ENCODE measurements around the gene PAK4.
"Not testable (repeated sequence)": the region's sequence is repeated elsewhere in the genome, so short reads cannot be mapped to it uniquely, and the experiment has no call there.

PAK4 gene

DNA sequence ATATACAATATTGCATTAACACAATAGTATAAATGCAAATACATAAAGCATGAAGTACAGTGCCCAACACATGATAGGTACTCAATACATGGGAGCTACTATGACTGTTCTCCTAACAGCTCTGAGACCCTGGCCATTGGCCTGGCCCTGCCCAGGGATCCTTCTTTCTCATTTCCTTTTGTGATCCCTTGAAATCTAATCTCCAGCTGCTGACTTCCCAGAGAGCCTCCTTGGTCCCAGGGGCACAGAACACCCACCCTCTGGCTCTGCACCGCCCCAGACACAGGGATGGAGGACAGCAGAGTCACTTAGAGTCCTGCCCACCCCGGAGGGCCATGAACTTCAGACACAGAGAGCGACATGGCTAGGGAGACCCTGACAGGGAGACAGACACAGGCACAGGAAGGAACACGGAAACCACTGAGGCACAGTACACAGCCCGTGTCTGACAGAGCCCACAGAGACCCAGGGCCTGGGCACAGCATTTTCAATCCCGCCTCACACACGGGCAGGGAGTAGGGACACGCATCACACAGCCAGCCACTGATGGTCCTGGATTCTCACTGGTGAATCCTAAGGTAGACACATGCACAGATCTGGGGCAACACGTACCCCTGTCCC is 82.7 kb downstream of the PAK4 start:
- TF ChIP-seq ZNF274 (IDR thresholded peaks at IDR 0.05; ENCODE audit: low read depth, low read length) = no peak
- H3K4me3 ChIP-seq (ENCODE audit: low read length) = no peak overlapping the region

- TF ChIP-seq ZNF274 (IDR thresholded peaks at IDR 0.05; ENCODE audit: low read depth, low read length) = no peak
- no peak overlapping the region for H3K4me3 ChIP-seq (ENCODE audit: low read length)
These were observed 83.6 kb downstream of the PAK4 start for GRCh38 chr19:39209196-39209595.

DNA sequence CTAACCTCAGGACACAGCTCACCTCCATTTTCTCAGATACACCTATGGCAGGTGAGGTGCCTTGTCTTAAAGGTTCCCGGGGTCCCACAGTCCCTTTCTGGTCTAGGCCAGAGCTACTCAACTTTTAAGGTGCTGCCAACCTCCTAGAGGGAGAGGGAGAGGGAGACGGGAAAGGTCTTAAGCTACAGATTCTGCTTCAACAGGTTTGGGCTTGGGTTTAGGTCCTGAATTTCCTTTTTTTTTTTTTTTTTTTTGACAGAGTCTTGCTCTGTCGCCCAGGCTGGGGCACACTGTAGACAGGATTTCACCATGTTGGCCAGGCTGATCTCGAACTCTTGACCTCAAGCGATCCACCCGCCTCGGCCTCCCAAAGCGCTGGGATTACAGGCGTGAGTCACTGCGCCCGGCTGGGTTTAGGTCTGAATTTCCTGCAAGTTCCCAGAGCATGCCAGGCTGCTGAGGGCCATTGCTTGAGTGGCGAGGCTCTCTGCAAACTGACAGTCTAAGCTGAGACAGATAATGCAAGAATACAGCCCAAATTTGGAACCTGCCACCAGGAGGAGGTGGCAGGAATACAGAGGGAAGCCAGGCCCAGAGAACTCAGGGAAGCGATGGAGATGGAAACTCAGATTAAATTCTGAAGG is 86.3 kb downstream of the PAK4 start:
- H3K4me3 ChIP-seq (ENCODE audit: low read length) = no peak overlapping the region
- no peak for TF ChIP-seq ZNF274 (IDR thresholded peaks at IDR 0.05; ENCODE audit: low read depth, low read length)

DNA sequence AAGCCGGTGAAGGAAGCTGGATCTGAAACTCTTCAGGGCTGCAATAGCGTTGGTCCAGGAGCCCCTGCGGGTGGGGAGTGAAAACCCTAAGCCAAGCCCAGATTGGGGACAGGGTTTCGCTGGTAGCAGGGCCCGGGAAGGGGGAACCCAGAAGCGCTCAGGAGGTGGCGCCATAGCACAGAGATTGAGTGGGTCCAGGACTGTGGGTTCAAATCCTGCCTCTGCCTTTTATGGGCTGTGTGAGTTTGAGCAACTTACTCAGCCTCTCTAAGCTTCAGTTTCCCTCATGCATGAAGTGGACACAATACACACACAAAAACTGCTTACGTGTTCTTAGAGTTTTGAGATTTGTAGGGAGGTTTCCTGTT is 86.8 kb downstream of the PAK4 start:
- H3K4me3 ChIP-seq (ENCODE audit: low read length) = no peak overlapping the region
- TF ChIP-seq ZNF274 (IDR thresholded peaks at IDR 0.05; ENCODE audit: low read depth, low read length) = no peak

GRCh38 chr19:39215323-39215722 is 89.7 kb downstream of the PAK4 start:
- H3K4me3 ChIP-seq (ENCODE audit: low read length) = not testable (repeated sequence)

DNA sequence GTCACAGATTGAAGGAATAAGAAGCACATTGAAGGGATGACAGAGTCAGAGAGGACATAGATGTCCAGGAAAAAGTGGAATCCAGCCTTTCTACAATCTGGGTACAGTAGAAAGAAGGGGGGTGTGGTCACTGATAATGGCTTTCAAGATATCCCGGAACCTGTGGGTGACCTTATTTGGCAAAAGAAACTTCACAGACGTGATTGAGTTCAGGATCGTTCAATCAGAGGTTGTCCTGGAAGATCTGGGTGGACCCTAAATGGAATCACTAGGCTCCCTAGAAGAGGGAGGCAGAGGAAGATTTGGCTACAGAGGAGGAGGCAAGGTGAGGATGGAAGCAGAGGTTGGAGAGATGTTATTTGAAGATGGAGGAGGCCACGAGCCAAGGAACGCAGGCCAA is 91.5 kb downstream of the PAK4 start:
- no peak overlapping the region for H3K4me3 ChIP-seq (ENCODE audit: low read length)
- no peak for TF ChIP-seq ZNF274 (IDR thresholded peaks at IDR 0.05; ENCODE audit: low read depth, low read length)

GRCh38 chr19:39218230-39219007 is 92.8 kb downstream of the PAK4 start:
- H3K4me3 ChIP-seq (ENCODE audit: low read length) = no peak overlapping the region
- no peak for TF ChIP-seq ZNF274 (IDR thresholded peaks at IDR 0.05; ENCODE audit: low read depth, low read length)

DNA sequence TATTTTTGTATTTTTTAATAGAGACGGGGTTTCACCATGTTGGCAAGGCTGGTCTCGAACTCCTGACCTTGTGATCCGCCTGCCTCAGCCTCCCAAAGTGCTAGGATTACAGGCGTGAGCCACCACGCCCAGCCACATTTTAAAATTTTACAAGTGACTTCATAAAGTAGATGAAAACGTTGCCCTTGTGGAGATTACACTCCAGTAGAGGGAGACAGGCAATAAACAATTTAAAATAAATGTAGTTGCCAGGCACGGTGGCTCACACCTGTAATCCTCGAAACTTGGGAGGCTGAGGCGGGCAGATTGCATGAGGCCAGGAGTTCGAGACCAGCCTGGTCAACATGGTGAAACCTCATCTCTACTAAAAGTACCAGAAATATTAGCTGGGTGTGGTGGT is 93.5 kb downstream of the PAK4 start:
- not testable (repeated sequence) for H3K4me3 ChIP-seq (ENCODE audit: low read length)

DNA sequence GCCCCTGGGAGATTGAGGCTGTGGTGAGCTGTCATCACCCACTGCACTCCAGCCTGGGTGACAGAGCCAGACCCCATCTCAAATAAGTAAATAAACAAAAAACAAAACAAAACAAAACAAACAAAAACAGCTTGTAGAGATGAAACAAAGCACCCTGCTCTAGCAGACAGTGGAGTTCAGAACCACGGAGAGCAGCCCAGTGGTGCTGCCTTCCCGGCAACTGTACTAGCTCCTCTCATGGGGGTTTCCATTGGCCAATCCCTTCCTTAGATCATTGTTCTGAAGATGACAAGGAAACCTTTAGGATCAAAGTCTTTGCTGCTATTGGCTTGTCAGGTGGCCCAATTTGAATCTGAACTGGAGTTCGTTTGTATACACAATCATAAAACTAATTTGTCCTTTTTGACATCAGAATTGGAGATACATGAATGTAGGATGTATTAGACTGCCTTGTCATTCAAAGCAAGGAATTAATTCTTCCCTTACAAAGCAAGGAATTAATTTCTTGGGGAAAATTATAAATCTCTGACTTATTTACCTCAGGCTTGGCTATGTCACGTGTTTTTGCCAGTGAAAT is 98.2 kb downstream of the PAK4 start:
- no peak for TF ChIP-seq ZNF274 (IDR thresholded peaks at IDR 0.05; ENCODE audit: low read depth, low read length)
- no peak overlapping the region for H3K4me3 ChIP-seq (ENCODE audit: low read length)

DNA sequence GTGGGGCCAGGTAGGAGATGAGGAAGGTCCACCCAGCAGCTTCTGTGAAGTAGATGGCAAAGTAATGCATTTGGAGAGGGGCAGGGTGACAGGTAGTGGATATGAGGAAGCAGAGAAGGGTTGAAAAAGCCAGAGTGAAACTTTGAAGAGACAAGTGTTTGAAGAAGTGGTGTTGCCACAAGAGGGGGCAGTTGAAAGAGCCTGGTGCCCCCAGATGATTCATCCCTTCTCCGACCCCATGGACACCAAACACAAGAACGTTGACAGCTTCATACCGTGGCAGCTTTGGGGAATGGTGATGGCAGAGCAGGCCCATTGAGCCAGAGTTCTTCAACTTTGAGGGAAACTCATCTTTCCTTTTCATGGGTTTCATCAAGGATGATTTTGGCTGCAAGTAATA is 99.3 kb downstream of the PAK4 start:
- TF ChIP-seq ZNF274 (IDR thresholded peaks at IDR 0.05; ENCODE audit: low read depth, low read length) = no peak
- no peak overlapping the region for H3K4me3 ChIP-seq (ENCODE audit: low read length)

All from GM08714 (cell line).